ENCODE measurements around the gene PIEZO1. TPM values are rescaled to one million over a fixed set of nuclear protein-coding genes. Genes with fewer than 3 reads are reported as not detected.

PIEZO1 gene
- polyA plus RNA-seq, 1 experiment = 139 TPM

DNA sequence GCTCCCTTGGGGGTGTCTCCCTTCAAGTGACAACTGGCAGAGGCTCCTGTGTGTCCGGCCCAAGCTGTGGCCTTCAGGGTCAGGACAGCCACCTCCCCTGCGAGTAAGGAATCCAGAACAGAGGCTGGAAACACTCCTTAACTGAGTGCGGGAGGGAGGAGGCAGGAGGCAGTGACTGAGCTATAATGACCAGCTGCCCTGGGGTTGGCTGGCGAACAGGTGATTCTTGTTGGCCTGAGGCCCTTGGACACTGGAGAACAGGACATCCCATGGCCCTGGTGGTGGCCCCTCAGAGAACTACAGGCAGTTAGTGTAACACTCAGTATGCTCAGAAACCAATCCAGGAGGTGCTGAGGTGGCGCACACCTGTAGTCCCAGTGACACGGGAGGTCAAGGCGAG lies 89.3 kb downstream of the PIEZO1 start:
- ChIA-PET CTCF (interaction anchor here (1.3 to 1.5 kb wide), 2 partner anchors 11 kb away, joined by 3 to 4 read pairs; no protein-coding TSS in a partner anchor), POLR2A (no interaction called here)
- DNase-seq (ENCODE audit: low read depth) = no peak

GRCh38 chr16:88695218-88695617 lies 89.8 kb downstream of the PIEZO1 start:
- no peak for TF ChIP-seq CTCF (IDR thresholded peaks at IDR 0.05; ENCODE audit: insufficient read depth, low read depth, low read length)
- Histone ChIP-seq H3K4me3 (ENCODE audit: low read depth, low read length) (no peak overlapping the region), H3K27me3 (ENCODE audit: control insufficient read depth, insufficient read depth, low read length) (peaks cover 4% of the 10 kb centered on the region; the same call in 1 of the 2 replicates), H3K36me3 (ENCODE audit: control insufficient read depth, insufficient read depth, low read length) (peaks cover 18% of the 10 kb centered on the region)
- DNase-seq (ENCODE audit: low read depth) = no peak
- POLR2A ChIA-PET = no interaction called here
- CTCF ChIA-PET = interaction anchor here (1.3 kb wide), 1 partner anchor 10 kb away, joined by 3 read pairs; no protein-coding TSS in a partner anchor

More for the DNA sequence above, 89.3 kb downstream of the PIEZO1 start:
- Histone ChIP-seq H3K36me3 (ENCODE audit: control insufficient read depth, insufficient read depth, low read length) (peaks cover 18% of the 10 kb centered on the region), H3K4me3 (ENCODE audit: low read depth, low read length) (no peak overlapping the region), H3K27me3 (ENCODE audit: control insufficient read depth, insufficient read depth, low read length) (peaks cover 3% of the 10 kb centered on the region; the same call in 1 of the 2 replicates)
- no peak for TF ChIP-seq CTCF (IDR thresholded peaks at IDR 0.05; ENCODE audit: insufficient read depth, low read depth, low read length)

- H3K27me3 ChIP-seq (ENCODE audit: control insufficient read depth, insufficient read depth, low read length) = peaks cover 6% of the 10 kb centered on the region
- DNase-seq (ENCODE audit: low read depth) = no peak
- CTCF ChIA-PET = interaction anchor here (1.3 kb wide), 1 partner anchor 9 kb away, joined by 3 read pairs; no protein-coding TSS in a partner anchor
- TF ChIP-seq CTCF (IDR thresholded peaks at IDR 0.05; ENCODE audit: insufficient read depth, low read depth, low read length) = no peak
- H3K36me3 ChIP-seq (ENCODE audit: control insufficient read depth, insufficient read depth, low read length) = peaks cover 11% of the 10 kb centered on the region
- no peak overlapping the region for H3K4me3 ChIP-seq (ENCODE audit: low read depth, low read length)
- POLR2A ChIA-PET = no interaction called here
Measured at GRCh38 chr16:88694221-88695087, 90.6 kb downstream of the PIEZO1 start.

GRCh38 chr16:88693420-88694177 lies 91.4 kb downstream of the PIEZO1 start:
- H3K36me3 ChIP-seq (ENCODE audit: control insufficient read depth, insufficient read depth, low read length) = peaks cover 10% of the 10 kb centered on the region
- no peak overlapping the region for H3K4me3 ChIP-seq (ENCODE audit: low read depth, low read length)
- ChIA-PET CTCF (no interaction called here), POLR2A (no interaction called here)
- no peak for TF ChIP-seq CTCF (IDR thresholded peaks at IDR 0.05; ENCODE audit: insufficient read depth, low read depth, low read length)
- peaks cover 10% of the 10 kb centered on the region for H3K27me3 ChIP-seq (ENCODE audit: control insufficient read depth, insufficient read depth, low read length)
- no peak for DNase-seq (ENCODE audit: low read depth)

GRCh38 chr16:88692861-88693260 lies 92.2 kb downstream of the PIEZO1 start:
- no peak for DNase-seq (ENCODE audit: low read depth)
- H3K27me3 ChIP-seq (ENCODE audit: control insufficient read depth, insufficient read depth, low read length) = peaks cover 13% of the 10 kb centered on the region
- no peak for TF ChIP-seq CTCF (IDR thresholded peaks at IDR 0.05; ENCODE audit: insufficient read depth, low read depth, low read length)
- peaks cover 6% of the 10 kb centered on the region for H3K36me3 ChIP-seq (ENCODE audit: control insufficient read depth, insufficient read depth, low read length)
- CTCF ChIA-PET = no interaction called here
- POLR2A ChIA-PET = no interaction called here
- H3K4me3 ChIP-seq (ENCODE audit: low read depth, low read length) = no peak overlapping the region

Measured in BJ (cell line).